Endothelial cell of umbilical vein (primary cell): ENCODE measurements around the gene MYO9B. TPM values are rescaled to one million over a fixed set of nuclear protein-coding genes. Genes with fewer than 3 reads are reported as not detected.

Experiments
- BruUV-seq: library from RNA; stranded (reverse); fragments of 400-500 nt; replicated peaks from 2 replicates; lab custom pipeline; 2021; lab: Mats Ljungman, UMichigan
- CTCF ChIA-PET: fragments of 300-600, 350-600 bp; sonication (Branson Sonifier 250); formaldehyde crosslinking; loops from one replicate; lab custom pipeline; 2021; ENCODE audit warnings: antibody characterized with exemption, inconsistent platforms; lab: Charles Lee
- POLR2A ChIA-PET: fragments of 300-600, 350-600 bp; sonication (Branson Sonifier 250); formaldehyde crosslinking; loops from one replicate; lab custom pipeline; 2021; ENCODE audit warnings: antibody characterized with exemption, inconsistent platforms; lab: Charles Lee
- DNase-seq: peaks from one replicate; pipeline ENCODE4 v3.0.0-alpha.2; 2011; ENCODE audit warnings: low read depth, low spot score
- FAIRE-seq: peaks from 2 replicates; lab custom pipeline; 2011; peaks lifted over from hg19 to GRCh38; lab: Jason Lieb, UNC
- H2AFZ ChIP-seq: 2 replicates; pipeline ENCODE4 v1.6.0; 2012; ENCODE audit warnings: low read depth, low read length, control low read depth, inconsistent platforms
- H3K27ac ChIP-seq: 2 replicates; pipeline ENCODE4 v1.5.1; 2011; ENCODE audit warnings: low read depth, mild to moderate bottlenecking, control low read depth, low read length, moderate library complexity; ENCODE audit not compliant: insufficient read depth
- H3K27me3 ChIP-seq, 2 experiments: 2 replicates each; pipeline versions ENCODE4 v1.6.0 to v1.6.1; 2011; ENCODE audit warnings: low read length in 2 of 2, mixed read lengths in 1 of 2; ENCODE audit not compliant: control insufficient read depth in 2 of 2, insufficient read depth in 2 of 2
- H3K36me3 ChIP-seq, 2 experiments: 2 replicates in 1 of 2; 3 replicates in 1 of 2; pipeline ENCODE4 v1.5.1; 2011; ENCODE audit warnings: low read length in 2 of 2, mild to moderate bottlenecking in 1 of 2, moderate library complexity in 1 of 2; ENCODE audit not compliant: control insufficient read depth in 2 of 2, insufficient read depth in 2 of 2; ENCODE audit errors: extremely low read depth in 1 of 2
- H3K4me1 ChIP-seq: 3 replicates; pipeline ENCODE4 v1.5.1; 2011; ENCODE audit warnings: mild to moderate bottlenecking, low read length; ENCODE audit not compliant: control insufficient read depth, insufficient read depth; ENCODE audit errors: extremely low read depth
- H3K4me2 ChIP-seq: 2 replicates; pipeline ENCODE4 v1.6.1; 2011; ENCODE audit warnings: low read length, control low read depth, mixed read lengths; ENCODE audit not compliant: insufficient read depth
- H3K4me3 ChIP-seq, 3 experiments: fragments of 200-600 bp in 1 of 3; sonication (generic), shearing (Covaris generic) in 1 of 3; replicated peaks in 1 of 3; 2 replicates each; pipeline ENCODE4 v1.5.1; 2011 to 2016; ENCODE audit warnings: control low read depth in 3 of 3, low read length in 3 of 3, mild to moderate bottlenecking in 2 of 3, inconsistent platforms in 1 of 3, low read depth in 1 of 3, moderate library complexity in 1 of 3; ENCODE audit not compliant: insufficient read depth in 1 of 3
- H3K79me2 ChIP-seq: 2 replicates; pipeline ENCODE4 v1.6.0; 2012; ENCODE audit warnings: low read length, inconsistent platforms; ENCODE audit not compliant: control insufficient read depth, insufficient read depth
- H3K9ac ChIP-seq: replicated peaks from 2 replicates; pipeline ENCODE3; 2011; ENCODE audit warnings: low read length, control low read depth; ENCODE audit not compliant: insufficient read depth; ENCODE audit errors: extremely low read depth
- H3K9me1 ChIP-seq: replicated peaks from 3 replicates; pipeline ENCODE4 v1.6.0; 2011; ENCODE audit warnings: mild to moderate bottlenecking, low read length; ENCODE audit not compliant: control insufficient read depth, insufficient read depth; ENCODE audit errors: extremely low read depth
- H3K9me3 ChIP-seq: replicated peaks from 2 replicates; pipeline ENCODE4 v1.5.1; 2012; ENCODE audit warnings: low read length, inconsistent platforms; ENCODE audit not compliant: control insufficient read depth, insufficient read depth
- H4K20me1 ChIP-seq: replicated peaks from 2 replicates; pipeline ENCODE3; 2011; ENCODE audit warnings: mild to moderate bottlenecking, low read length; ENCODE audit not compliant: control insufficient read depth, insufficient read depth; ENCODE audit errors: extremely low read depth
- EZH2 ChIP-seq: IDR thresholded peaks from 2 replicates; pipeline ENCODE4 v1.6.1; 2012; ENCODE audit warnings: borderline replicate concordance, low read depth, mild to moderate bottlenecking, moderate library complexity, low read length, inconsistent platforms; ENCODE audit not compliant: severe bottlenecking
- FOS ChIP-seq: IDR thresholded peaks from 2 replicates; pipeline ENCODE4 v1.6.1; 2011; ENCODE audit warnings: mild to moderate bottlenecking, low read length, moderate library complexity, borderline replicate concordance; ENCODE audit not compliant: insufficient read depth
- GATA2 ChIP-seq: IDR thresholded peaks from 2 replicates; pipeline ENCODE4 v1.7.0; 2011; ENCODE audit warnings: low read depth, mild to moderate bottlenecking, moderate library complexity, mixed read lengths, low read length; ENCODE audit not compliant: insufficient read length, insufficient read depth
- JUN ChIP-seq: IDR thresholded peaks from 2 replicates; pipeline ENCODE4 v1.6.1; 2011; ENCODE audit warnings: borderline replicate concordance, low read depth; ENCODE audit not compliant: insufficient read length, insufficient read depth
- MYC ChIP-seq: IDR thresholded peaks from one replicate; pipeline ENCODE4 v1.6.1; 2011; ENCODE audit warnings: mild to moderate bottlenecking, low read depth, low read length
- POLR2A ChIP-seq: IDR thresholded peaks from 2 replicates; pipeline ENCODE4 v1.6.1; 2012; ENCODE audit warnings: low read depth, mild to moderate bottlenecking, control low read depth, low read length
- POLR2AphosphoS5 ChIP-seq: IDR thresholded peaks from 2 replicates; pipeline ENCODE4 v1.6.1; 2012; ENCODE audit warnings: low read depth, mild to moderate bottlenecking, control low read depth, low read length, moderate library complexity; ENCODE audit not compliant: insufficient read depth
- dilution Hi-C: fragments of 300-500 bp; cut with MboI; formaldehyde crosslinking; loops from one replicate; pipeline ENCODE4 v1.15.0; 2019; ENCODE audit warnings: low sequenced_read_pairs; ENCODE audit not compliant: extremely low pct_ligation_motif_present
- intact Hi-C: fragments of 100-400 bp; cut with micrococcal nuclease; formaldehyde crosslinking; loops from one replicate; pipeline ENCODE4 v1.10.0; 2022
- polyA plus RNA-seq, 4 experiments: library from polyadenylated mRNA; depleted of rRNA in 3 of 4; stranded (reverse) in 3 of 4; unstranded in 1 of 4; fragments of >200 nt; gene quantifications; 2 replicates each; pipeline versions ENCODE4 v1.2.1 to v1.2.3, GENCODE V29; 2011 to 2012; ENCODE audit warnings: missing spikeins in 1 of 4
- total RNA-seq: library from RNA; stranded (reverse); gene quantifications from 2 replicates; pipeline ENCODE4 v1.2.3, GENCODE V29; 2021
- TF ChIP-seq, protein P1 (sequence below), 2 donors: IDR thresholded peaks; 1 replicate in 1 of 2; 2 replicates in 1 of 2; pipeline ENCODE4 v1.5.1; 2011; ENCODE audit warnings: low read length in 2 of 2, mild to moderate bottlenecking in 2 of 2, moderate library complexity in 2 of 2, control low read depth in 1 of 2, inconsistent platforms in 1 of 2, low read depth in 1 of 2; ENCODE audit not compliant: insufficient read depth in 1 of 2; ENCODE audit errors: extremely low read depth in 1 of 2
- TF ChIP-seq, protein P2 (sequence below): IDR thresholded peaks from 2 replicates; pipeline ENCODE4 v1.6.1; 2011; ENCODE audit not compliant: insufficient read depth, insufficient read length

MYO9B gene
- total and polyA plus RNA-seq, 2 donors (not counting 3 experiments of a cell fraction or from before 2014, with no cell fraction given) = 64.4 to 119 TPM

DNA sequence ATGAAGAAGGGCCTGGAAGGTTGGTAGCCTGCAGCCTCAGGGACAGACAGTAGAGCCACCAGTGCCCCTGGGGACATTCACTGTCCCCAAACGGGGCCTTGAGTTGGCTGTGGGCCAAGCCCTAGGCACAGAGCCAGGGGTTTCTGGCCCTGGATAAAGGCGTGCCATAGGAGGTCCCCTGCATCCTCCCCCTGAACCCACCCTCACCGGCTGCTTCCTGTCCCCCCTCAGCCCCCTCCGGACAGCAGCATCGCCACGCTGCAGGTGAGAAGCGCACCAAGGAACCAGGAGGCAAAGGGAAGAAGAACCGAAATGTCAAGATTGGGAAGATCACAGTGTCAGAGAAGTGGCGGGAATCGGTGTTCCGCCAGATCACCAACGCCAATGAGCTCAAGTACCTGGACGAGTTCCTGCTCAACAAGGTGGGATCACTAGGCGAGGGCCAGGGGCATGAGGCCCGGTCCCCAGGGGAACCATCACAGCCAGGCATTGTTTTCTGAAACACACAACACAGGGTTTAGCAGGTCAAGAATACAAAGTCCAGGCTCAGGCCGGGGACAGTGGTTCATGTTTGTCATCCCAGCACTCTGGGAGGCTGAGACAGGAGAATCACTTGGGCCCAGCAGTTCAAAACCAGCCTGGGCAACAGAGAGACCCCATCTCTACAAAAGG lies 125.0 kb downstream of the MYO9B start:
- no peak overlapping the region for H3K9ac ChIP-seq
- no peak for TF ChIP-seq MYC
- no peak for TF ChIP-seq JUN
- TF ChIP-seq, protein P1, sequence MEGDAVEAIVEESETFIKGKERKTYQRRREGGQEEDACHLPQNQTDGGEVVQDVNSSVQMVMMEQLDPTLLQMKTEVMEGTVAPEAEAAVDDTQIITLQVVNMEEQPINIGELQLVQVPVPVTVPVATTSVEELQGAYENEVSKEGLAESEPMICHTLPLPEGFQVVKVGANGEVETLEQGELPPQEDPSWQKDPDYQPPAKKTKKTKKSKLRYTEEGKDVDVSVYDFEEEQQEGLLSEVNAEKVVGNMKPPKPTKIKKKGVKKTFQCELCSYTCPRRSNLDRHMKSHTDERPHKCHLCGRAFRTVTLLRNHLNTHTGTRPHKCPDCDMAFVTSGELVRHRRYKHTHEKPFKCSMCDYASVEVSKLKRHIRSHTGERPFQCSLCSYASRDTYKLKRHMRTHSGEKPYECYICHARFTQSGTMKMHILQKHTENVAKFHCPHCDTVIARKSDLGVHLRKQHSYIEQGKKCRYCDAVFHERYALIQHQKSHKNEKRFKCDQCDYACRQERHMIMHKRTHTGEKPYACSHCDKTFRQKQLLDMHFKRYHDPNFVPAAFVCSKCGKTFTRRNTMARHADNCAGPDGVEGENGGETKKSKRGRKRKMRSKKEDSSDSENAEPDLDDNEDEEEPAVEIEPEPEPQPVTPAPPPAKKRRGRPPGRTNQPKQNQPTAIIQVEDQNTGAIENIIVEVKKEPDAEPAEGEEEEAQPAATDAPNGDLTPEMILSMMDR (IDR thresholded peaks at IDR 0.05; ENCODE audit: extremely low read depth in 1 of 2, insufficient read depth in 1 of 2, low read depth in 1 of 2, low read length in 2 of 2) = no peak
- TF ChIP-seq POLR2A = no peak
- TF ChIP-seq EZH2 = no peak
- TF ChIP-seq, protein P2, sequence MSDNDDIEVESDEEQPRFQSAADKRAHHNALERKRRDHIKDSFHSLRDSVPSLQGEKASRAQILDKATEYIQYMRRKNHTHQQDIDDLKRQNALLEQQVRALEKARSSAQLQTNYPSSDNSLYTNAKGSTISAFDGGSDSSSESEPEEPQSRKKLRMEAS = no peak
- no peak for TF ChIP-seq FOS
- TF ChIP-seq GATA2 = no peak
- TF ChIP-seq POLR2AphosphoS5 = no peak
- H3K79me2 ChIP-seq = no peaks in the 10 kb centered on the region
- FAIRE-seq = no peak
- ChIA-PET CTCF (interaction anchor here (1.6 kb wide), 1 partner anchor 35 kb away, joined by 5 read pairs; no protein-coding TSS in a partner anchor), POLR2A (no interaction called here)
- H3K27ac ChIP-seq = no peak overlapping the region
- H3K27me3 ChIP-seq = no peaks in the 10 kb centered on the region
- intact Hi-C loops = no loop called here
- no peak overlapping the region for H2AFZ ChIP-seq
- H3K9me1 ChIP-seq = no peaks in the 10 kb centered on the region
- H3K4me3 ChIP-seq = no peak overlapping the region
- H3K4me1 ChIP-seq = no peaks in the 10 kb centered on the region
- dilution Hi-C loops = no loop called here
- BruUV-seq = no TSS peak
- no peak for DNase-seq
- no peak overlapping the region for H3K4me2 ChIP-seq
- peaks cover 10 to 50% of the 10 kb centered on the region in 2 experiments for H3K36me3 ChIP-seq
- no peaks in the 10 kb centered on the region for H4K20me1 ChIP-seq
- no peaks in the 10 kb centered on the region for H3K9me3 ChIP-seq
